ENCODE results near the gene OGG1.

- no peak for TF ChIP-seq EZH2 (IDR thresholded peaks at IDR 0.05; ENCODE audit: insufficient read depth, poor library complexity, severe bottlenecking)
- TF ChIP-seq EZH2phosphoT487 (IDR thresholded peaks at IDR 0.05; ENCODE audit: insufficient read depth, low read depth): no peak
These were observed 17.0 kb upstream of the OGG1 start for GRCh38 chr3:9732740-9733115.
